Ishikawa (cell line): Measurements from ENCODE around the gene TRIP10.

Experiments
- CEBPB ChIP-seq: IDR thresholded peaks from 2 replicates; pipeline ENCODE4 v1.6.1; 2012
- EP300 ChIP-seq: IDR thresholded peaks from 2 replicates; pipeline ENCODE4 v1.6.1; 2012; ENCODE audit warnings: borderline replicate concordance
- NFIC ChIP-seq: IDR thresholded peaks from 2 replicates; pipeline ENCODE4 v1.6.1; 2012
- RAD21 ChIP-seq: IDR thresholded peaks from 2 replicates; pipeline ENCODE4 v1.6.1; 2012; ENCODE audit warnings: low read depth
- TAF1 ChIP-seq: IDR thresholded peaks from 2 replicates; pipeline ENCODE4 v1.6.1; 2012; ENCODE audit warnings: low read depth, mild to moderate bottlenecking
- TEAD4 ChIP-seq: IDR thresholded peaks from 2 replicates; pipeline ENCODE4 v1.6.1; 2012
- YY1 ChIP-seq: IDR thresholded peaks from 2 replicates; pipeline ENCODE4 v1.6.1; 2012; ENCODE audit warnings: low read depth
- TF ChIP-seq, protein P1 (sequence below): IDR thresholded peaks from 2 replicates; pipeline ENCODE4 v1.6.1; 2012; ENCODE audit warnings: low read depth, mild to moderate bottlenecking

GRCh38 chr19:6734096-6734696 lies 5.3 kb upstream of the TRIP10 start:
- no peak for TF ChIP-seq TEAD4
- TF ChIP-seq NFIC: no peak
- no peak for TF ChIP-seq EP300
- no peak for TF ChIP-seq YY1
- TF ChIP-seq CEBPB: no peak
- no peak for TF ChIP-seq RAD21
- no peak for TF ChIP-seq TAF1
- TF ChIP-seq, protein P1, sequence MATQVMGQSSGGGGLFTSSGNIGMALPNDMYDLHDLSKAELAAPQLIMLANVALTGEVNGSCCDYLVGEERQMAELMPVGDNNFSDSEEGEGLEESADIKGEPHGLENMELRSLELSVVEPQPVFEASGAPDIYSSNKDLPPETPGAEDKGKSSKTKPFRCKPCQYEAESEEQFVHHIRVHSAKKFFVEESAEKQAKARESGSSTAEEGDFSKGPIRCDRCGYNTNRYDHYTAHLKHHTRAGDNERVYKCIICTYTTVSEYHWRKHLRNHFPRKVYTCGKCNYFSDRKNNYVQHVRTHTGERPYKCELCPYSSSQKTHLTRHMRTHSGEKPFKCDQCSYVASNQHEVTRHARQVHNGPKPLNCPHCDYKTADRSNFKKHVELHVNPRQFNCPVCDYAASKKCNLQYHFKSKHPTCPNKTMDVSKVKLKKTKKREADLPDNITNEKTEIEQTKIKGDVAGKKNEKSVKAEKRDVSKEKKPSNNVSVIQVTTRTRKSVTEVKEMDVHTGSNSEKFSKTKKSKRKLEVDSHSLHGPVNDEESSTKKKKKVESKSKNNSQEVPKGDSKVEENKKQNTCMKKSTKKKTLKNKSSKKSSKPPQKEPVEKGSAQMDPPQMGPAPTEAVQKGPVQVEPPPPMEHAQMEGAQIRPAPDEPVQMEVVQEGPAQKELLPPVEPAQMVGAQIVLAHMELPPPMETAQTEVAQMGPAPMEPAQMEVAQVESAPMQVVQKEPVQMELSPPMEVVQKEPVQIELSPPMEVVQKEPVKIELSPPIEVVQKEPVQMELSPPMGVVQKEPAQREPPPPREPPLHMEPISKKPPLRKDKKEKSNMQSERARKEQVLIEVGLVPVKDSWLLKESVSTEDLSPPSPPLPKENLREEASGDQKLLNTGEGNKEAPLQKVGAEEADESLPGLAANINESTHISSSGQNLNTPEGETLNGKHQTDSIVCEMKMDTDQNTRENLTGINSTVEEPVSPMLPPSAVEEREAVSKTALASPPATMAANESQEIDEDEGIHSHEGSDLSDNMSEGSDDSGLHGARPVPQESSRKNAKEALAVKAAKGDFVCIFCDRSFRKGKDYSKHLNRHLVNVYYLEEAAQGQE: no peak
